Activated gamma-delta T cell treated with Interleukin-2 at 50 U/mL for 16 hours (primary cell): ENCODE data around the gene ECE2.
A peak's percentile ranks its signal among the peaks of the same experiment; 100 is the strongest.

Source experiments
- DNase-seq: peaks from one replicate; pipeline ENCODE4 v3.0.0-alpha.2; 2020

Gene ECE2

DNA sequence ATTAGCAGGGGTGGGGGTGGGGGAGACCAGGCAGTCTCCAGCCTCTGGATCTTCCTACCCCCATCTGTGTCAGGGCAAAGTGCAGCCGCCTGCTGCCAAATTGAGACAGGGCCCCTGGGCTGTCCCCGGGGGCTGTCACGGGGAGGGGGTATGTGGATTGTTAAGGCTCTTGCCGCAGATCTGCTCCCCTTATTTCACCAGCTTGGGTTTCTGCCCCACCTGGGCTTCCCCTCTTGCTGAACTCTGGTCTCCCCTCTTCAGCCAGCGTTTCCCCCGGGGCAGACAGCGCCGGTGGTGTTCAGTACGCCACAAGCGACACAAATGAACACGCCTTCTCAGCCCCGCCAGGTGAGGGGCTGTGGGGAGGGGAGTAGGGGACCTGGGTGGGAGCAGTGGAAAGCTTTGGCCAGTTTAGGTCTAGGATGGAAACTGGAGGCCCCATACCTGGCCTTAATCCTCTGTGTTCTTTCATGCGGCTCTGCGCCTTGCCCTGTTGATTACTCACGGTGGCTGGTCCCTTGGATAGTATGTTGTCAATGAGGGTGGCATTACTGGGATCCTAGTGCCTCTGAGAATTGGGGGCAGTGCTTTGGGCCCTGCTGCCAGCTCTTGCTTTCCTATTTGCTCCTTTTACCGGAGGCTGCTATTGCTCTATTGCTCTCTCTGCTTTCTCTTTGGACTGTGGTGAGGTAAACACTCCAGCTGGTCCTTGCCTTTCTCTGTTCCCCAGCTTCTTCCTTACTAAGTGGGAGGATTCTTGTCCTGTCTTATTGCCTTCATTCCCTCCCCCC is 40.2 kb downstream of the ECE2 start:
- DNase-seq: no peak

DNA sequence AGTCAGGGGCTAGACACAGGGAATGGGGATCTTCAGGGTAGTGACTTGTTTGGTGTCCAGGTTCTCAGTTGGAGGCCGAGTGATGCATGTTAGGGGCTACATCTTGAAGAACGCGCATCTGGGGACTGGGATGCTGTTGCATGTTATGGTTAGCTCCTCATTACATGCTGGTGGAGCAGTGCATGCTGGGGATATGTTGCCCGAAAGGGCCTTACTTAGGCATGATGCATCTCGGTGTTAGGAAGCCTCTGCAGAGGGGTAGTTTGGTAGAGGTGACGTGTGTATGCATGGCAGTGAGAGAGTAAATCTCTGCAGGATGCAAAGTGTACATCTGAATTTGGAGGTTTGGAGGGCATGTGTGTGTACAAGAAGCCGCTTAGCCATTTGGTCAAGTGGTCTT is 41.0 kb downstream of the ECE2 start:
- no peak for DNase-seq

DNA sequence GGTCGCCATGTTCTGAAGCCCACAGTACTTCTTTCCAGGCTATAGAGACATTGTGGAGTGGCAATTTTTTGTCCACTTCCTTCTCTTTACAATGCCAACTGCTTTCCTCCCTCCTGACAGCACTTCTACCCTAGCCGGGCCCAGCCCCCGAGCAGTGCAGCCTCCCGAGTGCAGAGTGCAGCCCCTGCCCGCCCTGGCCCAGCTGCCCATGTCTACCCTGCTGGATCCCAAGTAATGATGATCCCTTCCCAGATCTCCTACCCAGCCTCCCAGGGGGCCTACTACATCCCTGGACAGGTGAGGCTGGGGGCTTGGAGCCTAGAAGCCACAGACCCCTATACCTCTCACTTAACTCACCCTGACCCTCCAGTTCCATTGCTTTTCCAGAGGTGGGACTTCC is 41.4 kb downstream of the ECE2 start:
- DNase-seq: no peak

DNA sequence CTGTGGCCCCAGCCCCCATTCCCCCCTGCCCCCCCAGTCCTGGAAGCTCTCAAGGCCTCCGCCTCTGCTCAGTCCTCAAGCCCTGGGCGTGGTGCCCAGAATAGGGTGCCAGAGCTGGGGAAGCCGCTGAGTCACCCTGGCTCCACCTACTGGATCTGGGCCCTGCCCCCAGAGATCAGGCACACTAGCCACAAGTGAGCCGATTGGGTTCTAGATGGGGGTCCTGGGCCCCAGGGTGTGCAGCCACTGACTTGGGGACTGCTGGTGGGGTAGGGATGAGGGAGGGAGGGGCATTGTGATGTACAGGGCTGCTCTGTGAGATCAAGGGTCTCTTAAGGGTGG is 44.3 kb downstream of the ECE2 start:
- DNase-seq: no peak

DNA sequence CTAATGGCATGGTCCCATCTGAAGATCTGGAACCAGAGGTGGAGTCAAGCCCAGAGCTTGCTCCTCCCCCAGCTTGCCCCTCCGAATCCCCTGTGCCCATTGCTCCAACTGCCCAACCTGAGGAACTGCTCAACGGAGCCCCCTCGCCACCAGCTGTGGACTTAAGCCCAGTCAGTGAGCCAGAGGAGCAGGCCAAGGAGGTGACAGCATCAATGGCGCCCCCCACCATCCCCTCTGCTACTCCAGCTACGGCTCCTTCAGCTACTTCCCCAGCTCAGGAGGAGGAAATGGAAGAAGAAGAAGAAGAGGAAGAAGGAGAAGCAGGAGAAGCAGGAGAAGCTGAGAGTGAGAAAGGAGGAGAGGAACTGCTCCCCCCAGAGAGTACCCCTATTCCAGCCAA is 45.8 kb downstream of the ECE2 start:
- DNase-seq: no peak

DNA sequence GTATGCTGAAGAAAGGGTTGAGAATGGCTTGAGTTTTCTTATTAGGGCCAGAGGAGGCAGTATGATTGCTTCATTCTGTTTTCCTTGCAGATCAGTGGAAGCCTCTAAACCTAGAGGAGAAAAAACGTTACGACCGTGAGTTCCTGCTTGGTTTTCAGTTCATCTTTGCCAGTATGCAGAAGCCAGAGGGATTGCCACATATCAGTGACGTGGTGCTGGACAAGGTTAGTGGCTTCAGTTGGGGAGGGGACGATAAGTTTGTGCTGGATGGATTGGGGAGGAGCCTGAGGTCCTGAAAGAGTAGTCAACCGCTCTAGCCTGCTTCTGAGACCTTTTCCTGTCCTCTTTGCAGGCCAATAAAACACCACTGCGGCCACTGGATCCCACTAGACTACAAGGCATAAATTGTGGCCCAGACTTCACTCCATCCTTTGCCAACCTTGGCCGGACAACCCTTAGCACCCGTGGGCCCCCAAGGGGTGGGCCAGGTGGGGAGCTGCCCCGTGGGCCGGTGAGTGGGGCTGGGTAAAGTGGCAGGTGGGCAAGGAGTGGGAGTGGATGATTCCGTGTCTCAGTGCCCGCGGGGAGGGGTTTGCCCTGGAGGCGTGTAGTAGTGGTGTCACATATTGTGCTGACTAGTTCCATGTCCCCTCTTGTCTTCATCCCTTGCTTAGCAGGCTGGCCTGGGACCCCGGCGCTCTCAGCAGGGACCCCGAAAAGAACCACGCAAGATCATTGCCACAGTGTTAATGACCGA is 47.1 kb downstream of the ECE2 start:
- no peak for DNase-seq

DNA sequence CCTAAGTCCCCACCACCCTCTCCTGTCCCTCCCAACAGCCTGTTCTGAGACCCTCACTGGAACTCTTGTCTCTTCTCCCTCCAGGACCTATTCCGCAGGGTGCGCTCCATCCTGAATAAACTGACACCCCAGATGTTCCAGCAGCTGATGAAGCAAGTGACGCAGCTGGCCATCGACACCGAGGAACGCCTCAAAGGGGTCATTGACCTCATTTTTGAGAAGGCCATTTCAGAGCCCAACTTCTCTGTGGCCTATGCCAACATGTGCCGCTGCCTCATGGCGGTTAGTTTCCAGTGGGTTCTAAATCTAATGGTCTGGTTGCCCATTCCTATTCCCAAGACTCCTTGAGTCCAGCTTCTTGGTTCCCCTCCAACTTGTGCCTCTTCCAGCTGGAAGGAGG is 47.9 kb downstream of the ECE2 start:
- no peak for DNase-seq

DNA sequence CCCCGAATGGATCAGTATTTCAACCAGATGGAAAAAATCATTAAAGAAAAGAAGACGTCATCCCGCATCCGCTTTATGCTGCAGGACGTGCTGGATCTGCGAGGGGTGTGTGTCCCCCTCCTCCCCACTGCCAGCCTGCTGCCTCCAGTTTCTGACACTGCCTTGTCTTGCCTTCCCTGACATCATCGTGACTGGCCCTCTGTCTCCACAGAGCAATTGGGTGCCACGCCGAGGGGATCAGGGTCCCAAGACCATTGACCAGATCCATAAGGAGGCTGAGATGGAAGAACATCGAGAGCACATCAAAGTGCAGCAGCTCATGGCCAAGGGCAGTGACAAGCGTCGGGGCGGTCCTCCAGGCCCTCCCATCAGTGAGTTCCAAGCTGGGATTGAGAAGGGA is 49.4 kb downstream of the ECE2 start:
- no peak for DNase-seq

DNA sequence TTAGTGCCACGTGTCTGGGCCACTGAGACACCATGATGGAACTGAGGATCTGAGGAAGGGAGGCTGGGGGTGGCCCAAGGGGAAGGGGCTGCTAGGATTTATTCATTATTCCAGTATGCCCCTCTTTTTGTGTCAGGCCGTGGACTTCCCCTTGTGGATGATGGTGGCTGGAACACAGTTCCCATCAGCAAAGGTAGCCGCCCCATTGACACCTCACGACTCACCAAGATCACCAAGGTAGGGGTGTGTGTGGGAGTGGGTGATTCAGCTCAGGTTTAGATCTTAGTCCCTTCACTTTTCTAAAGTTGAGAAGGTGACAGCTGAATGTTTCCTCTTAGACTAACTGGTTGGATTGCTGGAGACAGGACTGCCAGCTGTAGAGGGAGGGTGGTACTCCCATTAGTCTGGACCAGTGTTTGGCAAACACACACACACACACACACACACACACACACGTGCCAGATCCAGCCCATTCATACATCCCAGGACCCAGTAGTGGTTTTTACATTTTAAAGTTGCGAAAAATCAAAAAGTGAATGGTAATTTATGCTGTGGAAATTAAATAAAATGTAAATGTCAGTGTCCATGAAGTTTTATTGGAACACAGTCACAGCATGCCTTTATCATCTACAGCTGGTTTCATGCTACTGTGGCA is 50.0 kb downstream of the ECE2 start:
- no peak for DNase-seq

DNA sequence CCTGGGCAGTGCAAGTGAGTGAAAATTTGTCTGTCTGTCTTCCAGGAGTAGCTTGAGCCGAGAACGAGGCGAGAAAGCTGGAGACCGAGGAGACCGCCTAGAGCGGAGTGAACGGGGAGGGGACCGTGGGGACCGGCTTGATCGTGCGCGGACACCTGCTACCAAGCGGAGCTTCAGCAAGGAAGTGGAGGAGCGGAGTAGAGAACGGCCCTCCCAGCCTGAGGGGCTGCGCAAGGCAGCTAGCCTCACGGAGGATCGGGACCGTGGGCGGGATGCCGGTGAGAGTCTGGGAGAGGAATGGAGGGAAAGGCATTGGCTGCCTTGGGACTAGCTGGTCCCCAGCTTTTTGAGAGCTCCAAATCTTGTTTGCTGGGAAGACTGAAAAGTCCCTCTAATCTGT is 51.3 kb downstream of the ECE2 start:
- no peak for DNase-seq

DNA sequence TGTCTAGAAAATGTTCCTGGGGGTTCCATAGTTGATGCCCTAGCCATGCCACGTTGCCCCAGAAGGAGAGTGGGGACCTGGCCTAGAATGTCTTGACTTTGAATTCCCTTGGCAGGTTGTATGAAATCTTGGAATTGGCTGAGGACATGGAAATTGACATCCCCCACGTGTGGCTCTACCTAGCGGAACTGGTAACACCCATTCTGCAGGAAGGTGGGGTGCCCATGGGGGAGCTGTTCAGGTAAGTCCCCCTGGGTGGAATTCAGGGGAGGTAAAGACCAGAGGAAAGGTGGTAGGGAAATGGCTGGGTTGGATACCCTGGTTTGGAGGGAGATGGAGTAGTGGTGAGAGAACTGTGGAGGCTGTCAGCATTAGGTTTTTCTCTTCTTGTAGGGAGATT is 52.7 kb downstream of the ECE2 start:
- no peak for DNase-seq

DNA sequence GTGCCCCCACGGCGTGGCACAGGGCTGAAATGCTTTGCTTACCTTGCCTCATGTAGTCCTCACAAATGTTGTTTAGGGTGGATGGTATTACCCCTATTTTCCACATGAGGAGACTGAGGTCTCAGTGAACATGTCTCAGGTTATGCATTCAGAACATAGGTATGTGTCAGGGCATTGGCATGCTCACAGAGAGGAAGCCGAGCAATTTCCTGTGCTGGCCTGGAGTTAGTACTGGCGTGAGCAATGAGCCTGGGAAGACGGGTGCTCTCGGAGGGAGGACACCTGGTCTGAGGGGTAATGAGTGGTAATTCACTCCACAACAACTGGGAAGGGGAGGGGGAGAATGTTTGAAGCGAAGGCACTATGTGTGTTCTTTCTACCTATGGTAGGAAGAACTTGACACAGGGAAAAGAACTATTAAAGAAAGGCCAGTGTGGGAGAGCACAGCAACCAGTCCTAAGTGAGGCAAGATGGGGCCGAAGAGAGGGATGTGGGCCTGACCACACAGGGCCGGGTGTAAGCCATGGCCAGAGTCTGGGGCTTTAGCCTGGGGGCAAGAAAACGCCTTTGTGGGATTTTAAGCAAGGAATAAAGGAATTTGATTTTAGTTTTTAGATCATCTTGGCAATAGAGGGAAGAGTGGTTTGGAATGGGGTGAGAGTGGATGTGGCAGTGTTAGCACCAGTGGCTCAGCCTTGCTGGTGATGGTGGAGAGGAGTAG is 56.7 kb downstream of the ECE2 start:
- no peak for DNase-seq

DNA sequence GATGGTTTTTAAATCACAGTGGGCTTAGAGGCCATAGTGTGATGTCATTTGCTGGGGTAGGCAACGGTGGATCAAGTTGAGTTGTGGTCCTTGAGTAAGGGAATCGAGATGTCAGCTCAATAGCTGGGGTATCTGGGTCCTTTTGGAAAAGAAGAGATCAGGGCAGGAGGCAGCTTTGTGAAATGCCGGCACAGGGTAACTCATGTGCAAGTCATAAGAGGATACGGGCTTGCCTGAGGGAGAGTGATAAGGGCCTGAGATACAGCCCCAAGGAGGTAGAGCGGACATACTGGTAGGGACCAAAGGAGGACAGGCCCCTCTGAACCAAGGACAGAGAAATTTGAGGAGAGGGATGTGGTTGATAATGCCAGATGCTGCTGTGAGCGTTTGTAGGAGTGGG is 57.4 kb downstream of the ECE2 start:
- no peak for DNase-seq

DNA sequence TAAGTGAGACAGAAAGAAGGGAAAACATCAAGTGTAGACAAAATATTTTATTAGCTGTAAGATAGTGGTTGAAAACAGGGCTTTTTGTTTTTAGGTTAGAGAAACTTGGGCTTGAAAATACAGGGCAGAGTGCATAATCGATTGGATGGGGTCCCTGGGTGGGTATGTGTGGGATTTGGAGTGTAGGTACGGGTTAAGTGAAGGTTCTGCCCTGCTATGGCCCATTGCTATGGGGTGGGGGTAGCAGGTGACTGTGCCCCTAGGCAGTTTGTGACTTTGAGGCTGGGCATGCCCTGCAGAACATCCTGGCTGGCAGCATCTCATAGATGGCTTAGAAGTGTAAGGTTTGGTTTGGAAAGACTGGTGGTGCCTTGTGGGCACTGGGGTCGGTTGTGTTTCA is 57.9 kb downstream of the ECE2 start:
- DNase-seq: no peak

DNA sequence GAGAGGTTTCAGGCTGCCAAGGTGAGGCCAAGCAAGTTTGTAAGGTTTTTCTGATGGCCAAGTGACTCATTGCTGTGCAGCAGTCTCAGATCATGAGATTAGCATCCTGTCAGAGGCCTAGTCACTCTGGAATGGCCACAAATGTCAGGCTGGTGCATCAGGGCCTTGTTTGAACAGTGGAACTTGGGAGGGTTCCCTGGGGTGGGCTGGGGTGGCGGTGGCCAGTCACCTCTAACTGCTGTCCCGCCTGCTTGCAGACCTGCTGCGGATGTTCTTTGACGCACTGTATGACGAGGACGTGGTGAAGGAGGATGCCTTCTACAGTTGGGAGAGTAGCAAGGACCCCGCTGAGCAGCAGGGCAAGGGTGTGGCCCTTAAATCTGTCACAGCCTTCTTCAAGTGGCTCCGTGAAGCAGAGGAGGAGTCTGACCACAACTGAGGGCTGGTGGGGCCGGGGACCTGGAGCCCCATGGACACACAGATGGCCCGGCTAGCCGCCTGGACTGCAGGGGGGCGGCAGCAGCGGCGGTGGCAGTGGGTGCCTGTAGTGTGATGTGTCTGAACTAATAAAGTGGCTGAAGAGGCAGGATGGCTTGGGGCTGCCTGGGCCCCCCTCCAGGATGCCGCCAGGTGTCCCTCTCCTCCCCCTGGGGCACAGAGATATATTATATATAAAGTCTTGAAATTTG is 58.8 kb downstream of the ECE2 start:
- peak; percentile 20 for DNase-seq

DNA sequence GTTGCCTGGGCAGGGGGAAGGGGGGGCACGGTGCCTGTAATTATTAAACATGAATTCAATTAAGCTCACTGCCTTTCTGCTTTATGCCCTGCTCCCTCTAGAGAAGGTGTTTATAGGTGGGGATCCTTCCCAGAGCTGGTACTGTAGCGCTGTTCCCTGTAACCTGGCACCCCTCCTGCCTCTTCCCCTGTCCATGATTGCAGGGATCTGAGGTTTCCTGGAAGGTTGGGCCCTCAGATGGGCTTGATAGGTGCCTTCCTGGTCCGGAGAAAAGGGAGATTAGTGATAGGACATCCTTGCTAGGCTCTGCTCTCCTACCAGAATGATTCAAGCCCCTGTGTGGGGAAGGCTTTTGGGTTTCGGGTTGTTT is 59.5 kb downstream of the ECE2 start:
- DNase-seq: no peak

DNA sequence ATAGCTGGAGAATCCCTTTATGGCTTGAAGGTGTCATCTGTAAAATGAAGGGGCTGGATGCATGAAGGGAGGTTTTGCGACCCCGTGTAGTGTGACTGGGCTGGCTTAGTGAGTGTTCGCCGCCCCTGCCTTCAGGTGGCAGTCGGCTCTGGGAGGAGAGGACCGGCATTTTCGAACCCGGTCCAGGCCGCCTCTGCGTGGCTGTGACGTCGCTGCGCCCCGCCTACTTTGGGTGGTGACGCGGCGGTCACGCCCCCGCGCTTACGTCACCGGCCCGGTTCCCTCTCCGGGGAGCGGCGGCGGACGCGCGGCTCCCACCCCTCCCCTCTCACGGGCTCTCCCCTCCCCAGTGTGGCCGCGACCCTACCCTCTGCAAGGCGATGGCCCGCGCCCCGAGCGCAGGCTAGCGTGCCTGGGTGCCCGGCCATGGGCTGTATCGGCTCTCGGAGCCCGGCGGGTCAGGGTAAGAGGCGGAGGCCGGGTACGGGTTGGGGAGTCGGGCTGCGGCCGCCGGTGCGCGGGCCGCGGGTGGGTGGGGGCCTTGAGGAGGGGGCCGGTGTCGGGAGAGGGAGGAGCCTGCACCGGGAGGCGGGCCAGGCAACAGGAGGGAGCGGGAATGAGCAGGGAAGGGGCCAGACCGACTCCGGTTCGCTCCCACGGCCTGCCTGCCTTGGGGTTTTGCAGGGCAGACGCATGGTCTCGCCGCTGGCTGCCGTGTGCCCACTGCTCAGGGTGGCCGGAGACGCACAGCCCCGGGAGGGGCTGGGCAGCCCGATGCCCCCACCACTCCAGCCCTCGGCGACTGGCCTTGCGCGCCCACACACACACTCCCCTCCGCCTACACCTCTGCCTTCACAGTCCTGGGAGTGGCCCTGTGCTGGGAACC is 60.1 kb downstream of the ECE2 start:
- DNase-seq: peak; percentile 80

DNA sequence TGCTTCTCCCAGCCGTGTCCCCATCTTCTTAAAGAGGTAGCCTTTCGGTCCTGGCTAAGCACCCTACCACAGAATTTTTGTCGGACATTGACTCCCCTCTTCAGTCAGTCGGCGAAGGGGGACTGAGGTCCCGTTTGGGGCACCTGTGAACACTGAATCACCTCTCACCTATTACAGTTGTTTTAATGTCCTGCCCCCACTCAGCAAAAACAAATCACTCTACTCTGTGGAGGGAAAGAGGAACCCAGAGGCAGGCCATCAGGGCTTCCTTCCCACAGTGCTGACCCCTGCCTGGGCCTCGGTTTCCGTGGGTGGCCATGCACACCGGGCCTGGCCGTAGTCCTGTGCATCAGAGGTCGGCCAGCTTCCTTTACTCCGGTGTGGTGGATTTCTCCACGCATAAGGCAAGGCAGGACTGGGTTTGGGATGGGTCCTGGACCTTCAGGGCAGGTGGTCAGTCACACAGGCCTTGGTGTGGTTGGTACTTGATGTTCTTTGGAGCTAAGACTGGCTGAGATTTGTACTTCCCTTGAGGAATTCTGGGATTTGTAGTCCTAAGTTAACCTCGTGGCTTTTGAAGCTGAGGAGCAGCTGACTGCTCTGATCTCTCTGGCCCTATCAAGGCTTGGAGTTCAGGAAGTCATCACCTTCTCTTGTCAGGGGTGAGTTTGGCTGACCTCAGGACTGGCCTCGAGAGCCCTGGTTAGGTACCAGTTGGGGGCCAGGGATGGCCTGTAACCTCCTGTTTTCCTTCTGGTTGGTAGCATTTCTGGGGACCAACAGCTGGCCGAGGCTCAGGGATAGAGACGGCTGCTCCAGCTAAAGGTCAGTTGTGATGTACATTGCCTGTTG is 61.0 kb downstream of the ECE2 start:
- DNase-seq: no peak

DNA sequence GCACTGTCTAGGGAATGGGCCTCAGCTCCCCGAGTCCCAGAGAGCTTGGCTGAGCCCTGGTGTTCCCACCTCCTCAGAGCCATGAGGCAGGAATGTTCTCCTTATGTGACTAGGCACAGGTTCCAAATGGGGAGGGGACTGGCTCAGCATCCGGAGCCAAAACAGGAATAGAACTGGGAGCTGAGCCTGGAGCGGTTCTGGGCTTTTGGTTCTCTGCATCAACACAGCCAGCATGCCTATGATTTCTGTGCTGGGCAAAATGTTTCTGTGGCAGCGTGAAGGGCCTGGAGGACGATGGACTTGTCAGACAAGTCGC is 61.5 kb downstream of the ECE2 start, which contains the start of gene FAM131A:
Gene FAM131A, plus strand, starts transcription at position 202 of the 316 bp plus-strand sequence. Its CDS starts 31 bp downstream, at position 233.
- no peak for DNase-seq

DNA sequence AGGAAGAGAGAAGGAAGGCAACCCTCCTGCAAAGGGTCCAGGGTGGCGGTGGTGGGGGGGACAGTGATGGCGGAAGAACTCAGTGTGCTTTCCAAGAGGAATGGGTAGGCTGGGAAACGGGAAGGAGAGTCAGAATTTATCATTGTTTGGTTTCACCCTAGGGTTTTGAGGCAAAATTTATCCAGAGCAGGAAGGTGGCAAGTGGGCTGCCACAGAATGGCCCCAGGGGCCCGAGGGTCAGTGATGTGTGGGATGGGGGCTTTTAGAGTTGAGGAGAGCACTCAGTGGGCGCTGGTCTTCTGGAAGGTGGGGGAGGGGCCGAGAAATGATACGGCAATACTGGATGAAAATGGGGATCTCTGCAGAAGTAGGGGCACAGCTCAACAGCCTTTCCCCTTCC is 62.2 kb downstream of the ECE2 start:
- no peak for DNase-seq

DNA sequence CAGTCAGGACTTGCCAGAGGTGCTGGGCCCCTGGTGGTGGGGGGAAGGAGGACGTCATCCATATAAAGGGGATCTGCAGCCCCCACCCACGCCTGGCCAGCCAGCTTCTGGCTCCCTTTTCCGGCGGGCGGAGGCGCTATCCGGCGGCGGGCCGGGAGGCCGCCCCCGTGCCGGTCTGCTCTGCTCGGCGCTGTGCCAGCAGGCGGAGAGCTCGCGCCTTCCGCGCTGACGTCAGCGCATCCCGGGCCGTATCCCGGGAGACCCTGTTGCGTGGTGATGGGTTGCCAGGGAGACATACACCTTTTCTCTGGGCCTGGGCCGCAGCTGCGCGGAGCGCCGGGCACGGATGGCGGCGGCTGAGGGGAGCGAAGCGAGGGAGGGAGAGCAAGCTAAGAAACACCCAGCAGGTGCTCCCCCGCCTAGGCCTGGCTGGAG is 62.7 kb downstream of the ECE2 start:
- no peak for DNase-seq
